GM10847 (cell line): ENCODE measurements around the gene DIRAS2.

Source experiments
- POLR2A ChIP-seq: IDR thresholded peaks from 2 replicates; pipeline ENCODE4 v1.6.1; 2011; ENCODE audit not compliant: insufficient read length; ENCODE audit errors: extremely low read depth

Gene DIRAS2

GRCh38 chr9:90642570-90643539 lies at the start of gene DIRAS2:
Gene DIRAS2 (minus strand): TSS chr9:90642824. CDS start chr9:90613827, 28,997 bp downstream.
- TF ChIP-seq POLR2A = no peak

- TF ChIP-seq POLR2A = no peak
Measured at GRCh38 chr9:90684736-90685135, 42.1 kb upstream of the DIRAS2 start.

GRCh38 chr9:90684106-90684505 lies 41.5 kb upstream of the DIRAS2 start:
- no peak for TF ChIP-seq POLR2A

GRCh38 chr9:90680534-90680933 lies 37.9 kb upstream of the DIRAS2 start:
- no peak for TF ChIP-seq POLR2A

- TF ChIP-seq POLR2A = no peak
Measured at GRCh38 chr9:90665072-90665471, 22.4 kb upstream of the DIRAS2 start.

GRCh38 chr9:90659650-90660364 lies 17.2 kb upstream of the DIRAS2 start:
- no peak for TF ChIP-seq POLR2A

- no peak for TF ChIP-seq POLR2A
Measured at GRCh38 chr9:90658783-90659182, 16.2 kb upstream of the DIRAS2 start.

GRCh38 chr9:90658181-90658580 lies 15.6 kb upstream of the DIRAS2 start:
- TF ChIP-seq POLR2A = no peak

GRCh38 chr9:90651246-90651645 lies 8.6 kb upstream of the DIRAS2 start:
- no peak for TF ChIP-seq POLR2A

- TF ChIP-seq POLR2A = no peak
Measured at GRCh38 chr9:90647843-90648242, 5.2 kb upstream of the DIRAS2 start.

- no peak for TF ChIP-seq POLR2A
Measured at GRCh38 chr9:90645721-90646120, 3.1 kb upstream of the DIRAS2 start.

GRCh38 chr9:90641884-90642487 lies 638 bp downstream of the DIRAS2 start:
- TF ChIP-seq POLR2A = no peak

- no peak for TF ChIP-seq POLR2A
Measured at GRCh38 chr9:90641086-90641485, 1.5 kb downstream of the DIRAS2 start.

- TF ChIP-seq POLR2A = no peak
Measured at GRCh38 chr9:90640361-90640760, 2.3 kb downstream of the DIRAS2 start.

- no peak for TF ChIP-seq POLR2A
Measured at GRCh38 chr9:90637626-90638025, 5.0 kb downstream of the DIRAS2 start.

GRCh38 chr9:90632647-90633207 lies 9.9 kb downstream of the DIRAS2 start:
- no peak for TF ChIP-seq POLR2A

- TF ChIP-seq POLR2A = no peak
Measured at GRCh38 chr9:90631964-90632363, 10.7 kb downstream of the DIRAS2 start.
